Activated naive CD4-positive, alpha-beta T cell treated with Interleukin-2 at 50 U/mL for 16 hours (primary cell): Measurements from ENCODE around the gene TTLL13.

Experiments
- DNase-seq: peaks from one replicate; pipeline ENCODE4 v3.0.0-alpha.2; 2020

The TTLL13 gene, protein sequence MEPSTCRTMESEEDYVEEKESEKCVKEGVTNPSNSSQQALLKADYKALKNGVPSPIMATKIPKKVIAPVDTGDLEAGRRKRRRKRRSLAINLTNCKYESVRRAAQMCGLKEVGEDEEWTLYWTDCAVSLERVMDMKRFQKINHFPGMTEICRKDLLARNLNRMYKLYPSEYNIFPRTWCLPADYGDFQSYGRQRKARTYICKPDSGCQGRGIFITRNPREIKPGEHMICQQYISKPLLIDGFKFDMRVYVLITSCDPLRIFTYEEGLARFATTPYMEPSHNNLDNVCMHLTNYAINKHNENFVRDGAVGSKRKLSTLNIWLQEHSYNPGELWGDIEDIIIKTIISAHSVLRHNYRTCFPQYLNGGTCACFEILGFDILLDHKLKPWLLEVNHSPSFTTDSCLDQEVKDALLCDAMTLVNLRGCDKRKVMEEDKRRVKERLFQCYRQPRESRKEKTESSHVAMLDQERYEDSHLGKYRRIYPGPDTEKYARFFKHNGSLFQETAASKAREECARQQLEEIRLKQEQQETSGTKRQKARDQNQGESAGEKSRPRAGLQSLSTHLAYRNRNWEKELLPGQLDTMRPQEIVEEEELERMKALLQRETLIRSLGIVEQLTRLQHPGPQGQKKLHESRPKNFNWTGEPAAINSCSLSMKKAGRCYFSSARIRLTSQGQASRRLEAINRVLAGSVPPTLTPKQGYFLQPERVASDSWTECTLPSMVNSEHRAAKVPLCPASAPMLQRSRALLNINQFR

GRCh38 chr15:90249203-90249863, at the start of gene TTLL13:
Gene TTLL13 (plus strand): TSS chr15:90249556. CDS start chr15:90250631, 1,075 bp downstream.
- peak; percentile 78 for DNase-seq

GRCh38 chr15:90200534-90201129, 48.7 kb upstream of the TTLL13 start:
- no peak for DNase-seq

GRCh38 chr15:90201130-90201943, 48.0 kb upstream of the TTLL13 start, which contains the start of gene SEMA4B:
Gene SEMA4B (plus strand): TSS chr15:90201330. CDS start chr15:90201579, 249 bp downstream.
- DNase-seq: peak; percentile 71

- no peak for DNase-seq
Measured at GRCh38 chr15:90201944-90202375, 47.4 kb upstream of the TTLL13 start.

DNA sequence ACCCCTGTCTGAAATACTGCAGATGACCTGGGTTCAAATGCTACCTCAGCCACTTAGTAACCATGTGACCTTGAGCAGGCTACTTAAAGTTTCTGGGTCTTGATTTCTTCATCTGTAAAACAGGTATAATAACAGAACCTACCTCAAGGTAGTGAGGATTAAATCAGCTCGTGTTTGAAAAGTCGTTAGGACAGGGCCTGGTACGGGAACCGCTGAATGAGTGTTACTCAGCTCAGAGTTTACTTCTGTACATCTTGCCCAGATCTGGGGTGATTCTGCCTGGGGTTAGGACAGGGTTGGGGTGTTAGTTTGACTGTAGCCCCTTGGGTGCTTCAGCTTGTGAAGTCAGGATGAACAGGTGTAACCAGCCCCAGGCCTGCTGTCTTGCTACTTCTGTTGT, 46.4 kb upstream of the TTLL13 start:
- no peak for DNase-seq

DNA sequence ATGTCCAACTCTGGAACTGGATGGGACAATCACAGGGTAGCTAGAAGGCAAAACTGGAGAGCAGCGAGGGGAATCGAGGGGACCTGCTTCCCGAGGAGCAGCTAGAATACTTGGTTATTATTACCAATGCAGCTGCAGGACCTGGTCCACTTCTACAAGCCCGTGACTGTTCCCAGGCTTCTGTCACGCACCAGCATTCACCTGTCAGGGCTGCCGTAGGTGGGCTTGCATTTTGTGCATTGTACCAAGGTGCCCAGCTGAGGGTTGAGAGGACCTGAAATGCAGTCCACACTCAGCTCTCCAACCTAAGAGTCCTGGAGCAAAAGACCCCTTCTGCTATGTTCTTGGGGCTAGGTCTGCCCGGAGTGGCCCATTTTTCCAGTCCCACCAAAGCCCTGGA, 45.9 kb upstream of the TTLL13 start:
- no peak for DNase-seq

DNA sequence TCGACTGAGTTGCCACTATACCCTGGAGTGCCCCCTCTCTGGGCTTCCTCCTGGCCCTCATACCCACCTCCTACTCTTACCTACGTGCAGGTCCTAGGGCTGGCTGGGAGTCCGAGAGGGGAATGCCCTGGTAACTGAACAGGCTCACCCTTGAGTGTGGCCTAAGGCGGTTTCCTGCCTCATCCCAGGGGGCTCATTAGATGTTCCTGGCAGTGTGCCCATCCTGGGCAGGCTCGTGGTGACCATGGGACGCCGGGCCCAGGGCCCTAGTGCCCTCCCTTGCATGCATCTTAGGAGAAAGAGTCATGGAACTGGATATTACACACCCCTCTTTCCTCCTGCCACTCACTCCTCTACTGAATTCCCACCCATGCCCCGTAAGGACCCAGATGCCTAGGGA, 45.4 kb upstream of the TTLL13 start:
- DNase-seq: no peak

DNA sequence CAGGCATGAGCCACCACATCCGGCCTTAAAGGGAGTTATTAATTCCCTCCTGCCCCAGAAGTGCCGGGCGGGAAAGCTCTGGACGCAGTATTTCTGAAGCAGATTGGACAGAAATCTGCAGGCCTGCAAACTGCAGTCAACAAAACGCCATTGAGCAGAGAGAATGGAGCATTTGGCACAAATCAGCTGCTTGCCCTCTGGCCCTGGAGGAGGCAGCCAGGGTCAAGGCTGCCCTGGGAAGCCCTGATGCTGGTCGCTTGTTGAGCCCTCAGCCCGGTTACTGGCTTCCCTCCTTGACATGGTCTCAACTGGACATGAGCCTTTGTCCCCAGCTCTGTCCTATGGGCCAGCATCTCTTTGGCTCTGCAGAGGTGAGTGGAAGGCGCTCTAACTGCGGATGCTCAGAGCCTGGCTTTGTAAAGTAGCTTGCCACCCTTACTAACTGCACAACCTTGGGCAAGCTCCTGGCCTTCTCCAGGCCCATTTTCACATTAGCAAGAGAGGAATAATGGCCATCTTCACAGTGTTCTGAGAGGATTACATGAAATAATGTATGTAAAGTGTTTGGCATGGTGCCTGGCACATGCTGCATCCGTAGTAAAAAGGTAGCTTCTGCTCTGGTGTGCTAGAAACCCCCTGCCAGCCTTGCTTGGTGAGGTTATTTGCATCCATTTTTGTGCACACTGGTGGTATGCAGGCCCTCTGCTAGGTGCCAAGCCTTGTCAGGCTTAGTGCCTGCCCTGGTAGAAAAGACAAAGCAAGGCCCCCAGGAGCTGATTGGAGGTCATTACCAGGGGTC, 44.1 kb upstream of the TTLL13 start:
- no peak for DNase-seq

DNA sequence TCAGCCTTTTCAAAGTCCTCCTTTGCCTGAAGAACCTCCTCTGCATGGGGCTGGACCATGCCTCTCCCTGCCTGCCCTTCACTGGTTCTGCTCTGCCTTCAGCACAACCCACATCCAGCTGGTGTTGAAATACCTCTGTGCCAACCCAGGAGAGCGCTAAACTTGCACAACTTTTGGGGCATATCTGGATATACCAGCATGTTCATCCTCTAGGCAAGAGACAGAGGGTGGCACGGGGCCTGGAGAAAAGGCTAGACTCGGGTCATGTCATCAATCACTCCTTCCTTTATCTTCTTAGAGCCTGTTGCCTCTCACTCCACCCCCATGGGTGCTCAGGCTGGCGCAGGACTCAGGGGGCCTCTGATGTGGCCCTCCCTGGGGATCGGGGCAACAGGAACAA, 43.5 kb upstream of the TTLL13 start:
- DNase-seq: no peak

DNA sequence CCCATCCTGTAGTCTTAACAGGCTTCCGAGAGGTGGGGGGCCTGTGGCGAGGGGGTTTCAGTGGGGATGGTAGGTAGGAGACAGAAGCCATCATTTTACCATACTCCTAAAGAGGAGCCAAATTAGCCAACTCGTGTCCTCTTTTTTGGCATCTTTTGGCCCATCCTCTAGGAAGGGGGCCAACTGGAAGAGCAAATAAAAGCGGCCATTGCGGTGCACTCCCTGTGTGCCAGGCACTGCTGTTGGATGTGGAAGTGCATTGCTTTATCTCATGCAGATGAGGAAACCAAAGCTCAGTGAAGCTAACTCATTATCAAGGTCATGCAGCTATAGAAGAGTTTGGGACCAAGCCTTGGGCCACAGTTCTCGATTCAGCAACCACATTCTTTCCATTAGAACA, 42.1 kb upstream of the TTLL13 start:
- DNase-seq: no peak

GRCh38 chr15:90208356-90208755, 41.0 kb upstream of the TTLL13 start:
- no peak for DNase-seq

GRCh38 chr15:90209591-90209990, 39.8 kb upstream of the TTLL13 start:
- no peak for DNase-seq

DNA sequence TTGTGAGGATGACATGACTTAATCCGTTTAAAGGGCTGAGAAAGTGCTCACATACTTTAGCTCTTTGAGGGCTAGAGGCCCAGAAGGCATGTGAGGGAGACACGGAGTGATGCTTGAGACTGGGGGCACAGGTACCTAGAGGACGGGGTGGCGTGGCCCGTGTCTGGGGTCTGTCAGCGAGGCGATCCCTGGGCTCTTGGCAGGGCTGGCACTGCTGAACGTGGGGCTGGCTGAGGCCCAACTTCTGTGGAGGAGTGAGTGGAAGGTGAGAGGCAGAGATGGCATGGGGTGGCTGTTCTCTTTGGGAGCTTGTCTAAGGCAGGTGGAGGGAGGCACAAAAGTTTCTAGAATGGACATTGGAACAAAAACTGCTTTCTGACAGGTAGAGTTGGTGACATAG, 38.8 kb upstream of the TTLL13 start:
- DNase-seq: no peak

DNA sequence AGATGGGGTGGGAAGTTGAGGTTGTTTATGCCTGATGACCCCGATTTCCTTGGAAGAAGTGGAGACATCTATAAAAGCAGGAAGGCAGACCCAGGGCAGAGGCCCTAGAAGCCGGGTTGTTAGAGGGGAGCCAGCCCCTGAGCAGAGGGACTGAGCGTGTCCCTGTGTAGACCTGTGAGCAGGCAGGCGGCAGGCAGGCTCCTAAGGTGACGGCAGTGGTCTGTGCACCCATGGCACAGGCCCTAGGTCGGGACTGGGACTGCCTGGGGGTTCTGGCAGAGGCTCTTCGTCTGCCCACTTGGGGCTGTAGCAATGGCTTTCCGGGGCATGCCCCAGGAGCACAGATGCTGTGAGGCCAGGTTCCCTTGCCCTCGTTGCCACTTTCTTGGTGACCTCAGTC, 38.3 kb upstream of the TTLL13 start:
- no peak for DNase-seq

DNA sequence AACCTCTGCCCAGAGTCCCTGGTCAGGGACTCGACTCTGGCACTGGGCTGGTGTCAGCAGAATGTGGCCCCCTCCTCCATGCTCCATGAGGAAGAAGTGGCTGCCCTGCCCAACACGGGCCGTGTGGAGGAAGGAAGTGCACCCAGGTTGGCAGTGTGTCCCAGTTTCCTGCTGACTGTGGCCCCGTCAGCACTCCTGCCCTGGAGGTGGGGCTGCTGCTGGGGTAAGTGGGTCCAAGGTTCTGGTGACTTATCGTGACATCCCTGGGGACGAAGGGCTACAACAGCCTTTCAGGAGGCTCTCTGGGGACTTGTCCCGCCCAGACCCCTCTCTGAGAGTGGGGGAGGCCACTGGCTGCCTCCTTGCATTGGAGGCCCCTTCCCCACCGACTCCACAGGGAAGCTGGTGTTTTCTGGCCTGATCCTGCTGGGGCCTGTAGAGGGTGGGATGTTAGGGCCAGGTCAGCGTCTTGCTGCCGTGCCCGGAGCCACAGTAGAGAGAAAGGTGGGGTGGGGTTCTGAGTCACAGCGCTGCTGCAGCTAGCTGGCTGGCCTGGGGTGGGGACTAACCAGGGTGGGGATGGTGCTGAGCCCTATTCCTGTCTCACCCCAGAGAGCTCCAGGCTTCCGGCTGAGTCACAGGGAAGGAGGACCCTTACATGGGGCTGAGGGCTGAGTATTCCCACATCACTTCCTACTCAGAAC, 37.8 kb upstream of the TTLL13 start:
- no peak for DNase-seq

DNA sequence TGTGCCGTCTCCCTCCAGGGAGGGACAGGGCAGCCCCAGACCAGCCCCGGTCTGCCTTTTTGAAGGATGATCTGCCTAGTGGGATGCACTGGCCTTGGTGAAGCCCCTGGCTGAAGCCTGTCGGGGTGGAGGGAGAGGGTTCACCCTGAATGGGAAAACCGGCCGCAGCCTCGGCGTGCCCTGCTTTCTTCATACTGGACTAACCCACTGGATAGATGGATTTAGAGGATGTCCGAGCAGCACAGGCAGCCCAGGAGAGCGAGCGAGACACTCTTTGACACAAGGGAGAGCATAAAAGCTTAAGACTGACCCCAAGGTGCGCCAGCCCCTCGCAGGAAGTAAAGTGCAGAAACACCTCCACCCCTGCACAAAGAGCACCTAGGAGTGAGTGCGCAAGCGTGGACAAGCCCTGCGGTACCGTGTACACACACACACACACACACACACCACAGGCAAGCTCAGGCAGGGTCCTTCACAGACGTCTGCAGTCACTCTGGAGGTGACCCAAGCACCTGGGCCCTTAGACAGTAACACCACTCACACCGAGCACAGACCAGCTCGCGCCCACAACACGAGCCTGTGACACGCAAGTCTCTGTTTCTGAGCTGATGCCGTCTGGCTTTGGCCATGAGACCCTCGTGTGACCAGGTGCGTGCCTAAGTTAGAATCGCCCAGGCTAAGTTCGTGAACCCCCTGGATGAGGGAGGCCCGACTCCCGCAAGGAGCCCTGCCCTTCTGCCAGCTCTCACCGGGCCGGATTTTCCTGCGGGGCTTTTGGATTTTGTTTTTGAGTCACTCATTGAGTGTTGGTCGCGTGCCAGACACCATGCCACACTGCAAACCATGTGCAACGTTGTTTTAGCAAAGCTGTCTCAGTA, 36.9 kb upstream of the TTLL13 start:
- no peak for DNase-seq

DNA sequence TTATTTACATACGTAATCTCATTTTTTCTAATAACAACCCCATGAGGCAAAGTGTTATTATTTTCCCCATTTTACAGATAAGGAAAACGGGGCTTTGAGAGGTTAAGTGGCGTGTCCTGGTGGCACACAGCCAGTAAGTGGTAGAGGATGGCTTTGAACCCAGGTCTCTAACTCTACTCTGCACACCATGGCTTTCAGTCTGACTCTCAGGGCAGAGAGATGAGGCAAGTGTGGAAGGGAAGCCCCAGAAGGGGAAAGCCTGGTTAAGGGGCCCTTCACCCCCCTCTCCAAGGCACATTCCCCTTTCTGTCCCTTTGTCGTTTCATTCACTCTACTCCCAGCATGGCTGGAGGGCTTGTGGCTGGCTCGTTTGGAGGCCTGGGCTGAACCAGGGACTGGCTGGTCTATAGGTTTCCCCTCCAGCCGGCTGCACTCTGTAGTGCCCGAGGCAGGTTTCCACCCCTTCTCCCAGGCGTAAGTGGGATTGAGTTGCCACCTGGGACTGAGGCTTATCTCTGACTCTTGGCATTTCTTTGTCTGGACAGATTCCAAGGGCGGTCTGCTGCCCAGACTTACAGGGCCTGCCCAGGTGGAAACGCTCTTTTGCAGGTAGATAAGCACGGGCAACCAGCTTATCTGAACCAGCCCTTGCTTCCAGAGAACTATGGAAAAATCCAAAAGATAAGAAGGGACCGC, 36.1 kb upstream of the TTLL13 start:
- no peak for DNase-seq

GRCh38 chr15:90213818-90214204, 35.5 kb upstream of the TTLL13 start:
- no peak for DNase-seq

DNA sequence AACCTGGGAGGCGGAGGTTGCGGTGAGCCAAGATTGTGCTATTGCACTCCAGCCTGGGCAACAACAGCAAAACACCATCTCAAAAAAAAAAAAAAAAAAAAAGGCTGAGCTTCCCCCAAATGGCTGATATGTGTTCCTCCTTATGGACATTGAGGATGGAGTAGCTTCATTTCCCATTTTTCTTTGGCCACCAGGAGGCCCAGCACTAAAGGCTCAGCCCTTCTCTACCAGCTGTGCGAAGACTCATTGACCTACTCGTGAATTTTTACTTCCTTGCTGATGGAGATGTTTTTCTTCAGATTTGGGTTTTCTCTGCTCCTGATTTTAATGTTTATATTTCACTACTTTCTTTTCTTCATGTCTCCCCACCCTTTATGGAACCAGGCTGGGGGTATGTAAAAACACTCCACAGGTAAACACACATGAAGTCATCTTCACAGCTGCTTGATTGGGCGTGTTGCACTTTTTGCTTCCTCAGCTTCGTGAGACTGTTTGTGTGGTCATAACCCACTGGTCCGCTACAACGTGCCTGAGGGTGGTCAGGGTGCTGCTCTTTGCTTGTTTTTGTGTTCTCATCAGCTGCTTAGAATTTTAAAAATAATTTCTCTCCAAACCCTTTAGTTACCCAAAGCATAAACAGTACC, 34.7 kb upstream of the TTLL13 start:
- no peak for DNase-seq
